Stimulated activated effector memory CD8-positive, alpha-beta T cell treated with anti-CD3 and anti-CD28 coated beads, Interleukin-12 subunit alpha, Interleukin-12 subunit beta, amount 100 ng/mL, for 72 hours (primary cell): Measurements from ENCODE around the gene KHSRP.
A peak's percentile ranks its signal among the peaks of the same experiment; 100 is the strongest.
"Not testable (repeated sequence)": the region's sequence is repeated elsewhere in the genome, so short reads cannot be mapped to it uniquely, and the experiment has no call there.

Experiments used
- ATAC-seq: fragments of 150-1000 bp; cut with Tn5 transposase; 2 replicates; pipeline ENCODE4 v1.10.0; 2021
- DNase-seq, 2 donors: peaks; one replicate each; pipeline ENCODE4 v3.0.0; 2021 to 2022; ENCODE audit warnings: low spot score in 2 of 2
- H3K27ac Mint-ChIP-seq: one replicate; pipeline ENCODE4 v1.8.0; 2022; ENCODE audit warnings: mild to moderate bottlenecking, mixed read lengths
- H3K36me3 Mint-ChIP-seq: one replicate; pipeline ENCODE4 v1.8.0; 2022; ENCODE audit warnings: mild to moderate bottlenecking, mixed read lengths
- H3K4me1 Mint-ChIP-seq: one replicate; pipeline ENCODE4 v1.8.0; 2022; ENCODE audit warnings: mixed read lengths
- H3K4me3 Mint-ChIP-seq: one replicate; pipeline ENCODE4 v1.8.0; 2022; ENCODE audit warnings: mild to moderate bottlenecking, mixed read lengths
- H3K9me3 Mint-ChIP-seq: one replicate; pipeline ENCODE4 v1.8.0; 2022; ENCODE audit warnings: mixed read lengths

Gene KHSRP

DNA sequence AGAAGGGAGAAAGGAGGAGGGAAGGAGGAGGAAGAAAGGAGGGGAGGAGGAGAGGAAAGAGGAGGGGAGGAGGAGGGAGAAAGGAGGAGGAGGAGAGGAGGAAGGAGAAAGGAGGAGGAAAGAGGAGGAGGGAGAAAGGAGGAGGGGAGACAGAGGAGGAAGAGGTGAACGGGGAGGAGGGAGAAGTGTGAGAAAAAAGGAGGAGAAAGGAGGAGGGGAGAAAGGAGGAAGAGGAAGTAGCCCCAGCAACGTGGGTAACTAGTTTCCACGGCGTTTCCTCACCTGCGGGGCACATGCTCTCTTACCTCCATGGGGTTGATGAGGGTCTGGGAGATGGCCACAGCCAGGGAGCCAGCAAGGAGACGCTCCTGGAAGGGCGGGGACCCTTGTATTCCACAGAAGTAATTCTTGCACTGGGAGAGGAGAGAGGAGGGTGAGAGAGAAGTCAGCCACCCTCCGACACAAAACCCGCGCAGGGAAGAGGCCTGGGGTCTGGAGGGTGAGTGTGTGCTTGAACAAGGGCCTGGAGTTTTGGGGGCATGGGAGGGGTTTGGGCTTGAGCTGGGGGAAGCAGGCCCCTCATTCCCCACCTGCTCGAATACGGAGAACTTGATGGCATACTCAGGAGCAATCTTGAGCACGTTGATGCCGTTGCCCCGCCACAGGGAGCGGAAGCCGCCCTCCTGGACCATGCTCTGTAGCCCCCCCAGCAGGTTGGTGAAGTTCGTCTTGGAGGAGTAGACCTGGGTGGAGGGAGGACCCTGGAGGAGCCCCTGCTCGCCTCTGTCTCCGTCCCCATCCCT lies 5.0 kb upstream of the KHSRP start:
- peaks cover 21% of the 10 kb centered on the region for H3K4me1 Mint-ChIP-seq
- no peaks in the 10 kb centered on the region for H3K9me3 Mint-ChIP-seq
- DNase-seq (no peak), ATAC-seq (no peak)
- H3K27ac Mint-ChIP-seq, result no peak overlapping the region
- peaks cover 14% of the 10 kb centered on the region for H3K36me3 Mint-ChIP-seq
- peak overlapping the region; percentile 18 for H3K4me3 Mint-ChIP-seq

GRCh38 chr19:6428692-6429418 lies 4.2 kb upstream of the KHSRP start:
- H3K4me1 Mint-ChIP-seq, result peaks cover 21% of the 10 kb centered on the region
- H3K27ac Mint-ChIP-seq, ATAC-seq, DNase-seq, H3K9me3 Mint-ChIP-seq, H3K4me3 Mint-ChIP-seq: not testable (repeated sequence)
- peaks cover 16% of the 10 kb centered on the region for H3K36me3 Mint-ChIP-seq

- H3K9me3 Mint-ChIP-seq, result no peaks in the 10 kb centered on the region
- no peak overlapping the region for H3K27ac Mint-ChIP-seq
- peaks cover 38% of the 10 kb centered on the region for H3K4me1 Mint-ChIP-seq
- no peak for ATAC-seq
- no peak for DNase-seq
- no peak overlapping the region for H3K4me3 Mint-ChIP-seq
- peaks cover 33% of the 10 kb centered on the region for H3K36me3 Mint-ChIP-seq
Measured at GRCh38 chr19:6427131-6427530, 2.5 kb upstream of the KHSRP start.

DNA sequence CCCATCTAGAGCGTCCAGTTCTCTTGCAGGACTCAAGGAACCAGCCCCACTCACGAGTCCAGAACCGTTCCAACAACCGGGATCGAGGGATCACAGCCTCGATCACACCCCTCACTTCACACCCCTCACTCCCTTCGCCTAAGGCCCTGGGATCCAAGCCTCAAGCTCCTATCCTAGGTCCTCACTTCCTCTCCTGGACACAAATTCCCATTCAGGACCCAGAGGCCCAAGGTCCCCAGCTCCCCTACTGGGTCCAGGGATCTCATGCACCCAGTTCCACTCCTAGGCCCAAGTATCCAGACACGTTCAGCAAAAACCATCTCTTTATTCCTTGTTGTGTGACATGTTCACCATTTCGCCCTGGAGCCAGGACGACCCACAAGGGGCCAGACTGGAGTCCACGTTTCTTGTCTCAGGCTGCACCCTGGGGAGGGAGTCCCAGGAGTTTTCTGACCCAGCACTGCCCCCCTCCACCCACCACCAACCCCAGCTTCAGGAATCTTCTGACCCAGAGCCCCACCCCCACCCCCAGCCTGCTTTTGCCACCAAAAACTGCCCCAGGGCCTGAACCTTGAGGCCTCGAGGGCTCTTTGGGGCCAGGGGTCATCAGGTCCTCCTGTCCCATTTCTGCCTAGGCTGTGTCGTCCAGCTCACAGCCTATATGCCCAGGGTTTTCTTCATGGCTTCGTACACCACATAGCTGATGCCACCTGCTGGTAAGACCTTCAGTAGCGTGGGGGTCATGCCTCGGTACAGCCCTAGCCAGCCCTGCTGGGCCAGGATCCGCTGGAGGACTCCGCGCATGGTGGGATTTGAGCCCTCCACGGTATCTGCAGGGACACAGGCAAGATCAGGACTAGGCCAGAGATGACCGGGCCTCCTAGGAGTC lies 1.4 kb upstream of the KHSRP start:
- no peak for ATAC-seq
- Mint-ChIP-seq H3K4me1 (peaks cover 47% of the 10 kb centered on the region), H3K9me3 (no peaks in the 10 kb centered on the region), H3K27ac (peak overlapping the region; percentile 60), H3K36me3 (peaks cover 44% of the 10 kb centered on the region), H3K4me3 (peak overlapping the region; percentile 88)
- no peak for DNase-seq

- DNase-seq (peak; percentile 94 to 99), ATAC-seq (peak; percentile 93)
- H3K4me3 Mint-ChIP-seq, result peak overlapping the region; percentile 88
- peaks cover 53% of the 10 kb centered on the region for H3K36me3 Mint-ChIP-seq
- H3K4me1 Mint-ChIP-seq, result peaks cover 52% of the 10 kb centered on the region
- peak overlapping the region; percentile 60 for H3K27ac Mint-ChIP-seq
- H3K9me3 Mint-ChIP-seq, result no peaks in the 10 kb centered on the region
Measured at GRCh38 chr19:6424939-6425731, 524 bp upstream of the KHSRP start.

GRCh38 chr19:6423499-6424194 lies 964 bp downstream of the KHSRP start:
- no peaks in the 10 kb centered on the region for H3K9me3 Mint-ChIP-seq
- DNase-seq (peak; percentile 17 to 72), ATAC-seq (no peak)
- H3K4me3 Mint-ChIP-seq, result peak overlapping the region; percentile 88
- H3K4me1 Mint-ChIP-seq, result peaks cover 45% of the 10 kb centered on the region
- H3K27ac Mint-ChIP-seq, result peak overlapping the region; percentile 86
- H3K36me3 Mint-ChIP-seq, result peaks cover 68% of the 10 kb centered on the region

DNA sequence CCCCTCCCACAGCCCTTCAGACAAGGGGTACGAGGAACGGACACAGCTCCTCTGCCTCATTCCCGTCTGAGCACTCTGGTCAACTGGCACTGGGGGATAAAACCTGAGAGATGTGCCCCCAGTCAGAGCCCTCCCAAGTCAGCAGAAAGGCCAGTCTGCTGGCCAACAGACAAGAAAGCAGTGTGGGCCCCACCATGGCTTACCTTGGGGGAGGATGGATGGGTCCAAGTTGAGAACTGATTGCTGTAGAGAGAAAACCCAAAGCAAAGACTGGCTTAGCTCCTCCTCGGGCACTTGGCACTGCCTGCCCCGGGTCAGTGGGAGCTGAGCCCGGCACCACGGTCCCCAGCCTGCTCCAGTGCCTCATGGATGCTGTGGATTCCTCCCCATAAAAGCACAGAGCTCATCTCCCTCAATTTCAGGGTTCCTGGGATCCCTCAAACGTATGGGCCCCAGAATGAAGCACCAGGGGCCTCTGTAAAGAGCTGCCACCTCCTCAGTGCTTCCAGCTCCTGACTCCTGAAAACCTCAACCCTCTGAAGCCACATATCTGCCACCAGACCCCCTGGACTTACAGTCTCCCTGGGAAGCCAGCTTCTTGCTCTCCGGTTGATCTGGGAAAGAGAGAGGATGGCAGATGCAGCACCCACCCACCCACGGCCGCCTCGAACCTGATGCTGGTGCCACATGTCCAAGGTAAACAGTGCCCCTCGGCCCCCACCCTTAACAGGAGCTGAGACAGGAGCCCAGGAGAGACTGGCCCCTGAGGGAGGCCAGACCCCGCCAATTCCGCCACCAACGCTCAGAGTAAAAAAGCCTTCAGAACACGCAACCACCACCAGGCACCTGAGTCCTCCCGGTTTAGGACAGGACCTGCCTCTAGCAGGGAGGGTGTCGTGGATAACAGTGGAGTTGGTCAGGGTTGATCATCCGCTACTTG lies 3.3 kb downstream of the KHSRP start:
- no peak for DNase-seq
- Mint-ChIP-seq H3K4me3 (no peak overlapping the region), H3K9me3 (no peaks in the 10 kb centered on the region), H3K27ac (peak overlapping the region; percentile 75), H3K4me1 (peaks cover 45% of the 10 kb centered on the region), H3K36me3 (peaks cover 91% of the 10 kb centered on the region)
- no peak for ATAC-seq

DNA sequence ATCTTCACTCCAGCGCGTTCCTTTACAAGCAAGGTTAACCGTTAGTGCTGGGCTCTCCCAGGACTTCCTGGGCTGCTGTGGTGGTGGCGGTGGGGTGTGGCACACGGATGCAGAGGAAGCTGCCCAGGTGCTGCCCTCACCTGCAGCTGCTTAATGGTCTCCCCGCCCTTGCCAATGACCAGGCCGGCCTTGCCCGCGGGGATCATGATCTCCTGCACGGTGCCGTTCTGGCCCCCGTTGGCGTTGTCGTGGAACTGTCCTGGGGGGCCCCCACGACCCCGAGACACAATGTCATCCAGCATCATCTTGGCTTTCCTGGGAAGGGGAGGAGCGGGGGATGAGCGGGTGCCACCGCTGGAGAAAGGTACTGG lies 6.1 kb downstream of the KHSRP start:
- DNase-seq (no peak), ATAC-seq (no peak)
- Mint-ChIP-seq H3K4me1 (peaks cover 28% of the 10 kb centered on the region), H3K9me3 (no peaks in the 10 kb centered on the region), H3K27ac (peak overlapping the region; percentile 56), H3K4me3 (no peak overlapping the region), H3K36me3 (peaks cover 100% of the 10 kb centered on the region)

GRCh38 chr19:6417713-6418561 lies 6.7 kb downstream of the KHSRP start:
- no peak for DNase-seq
- Mint-ChIP-seq H3K9me3 (no peaks in the 10 kb centered on the region), H3K4me1 (peaks cover 22% of the 10 kb centered on the region)

GRCh38 chr19:6416658-6417405 lies 7.8 kb downstream of the KHSRP start:
- Mint-ChIP-seq H3K27ac (peak overlapping the region; percentile 40), H3K4me3 (no peak overlapping the region), H3K36me3 (peaks cover 99% of the 10 kb centered on the region), H3K4me1 (peaks cover 11% of the 10 kb centered on the region), H3K9me3 (no peaks in the 10 kb centered on the region)
- DNase-seq (no peak), ATAC-seq (no peak)

More at GRCh38 chr19:6417713-6418561, 6.7 kb downstream of the KHSRP start:
- no peak overlapping the region for H3K4me3 Mint-ChIP-seq
- H3K36me3 Mint-ChIP-seq, result peaks cover 100% of the 10 kb centered on the region
- ATAC-seq, result no peak
- no peak overlapping the region for H3K27ac Mint-ChIP-seq

DNA sequence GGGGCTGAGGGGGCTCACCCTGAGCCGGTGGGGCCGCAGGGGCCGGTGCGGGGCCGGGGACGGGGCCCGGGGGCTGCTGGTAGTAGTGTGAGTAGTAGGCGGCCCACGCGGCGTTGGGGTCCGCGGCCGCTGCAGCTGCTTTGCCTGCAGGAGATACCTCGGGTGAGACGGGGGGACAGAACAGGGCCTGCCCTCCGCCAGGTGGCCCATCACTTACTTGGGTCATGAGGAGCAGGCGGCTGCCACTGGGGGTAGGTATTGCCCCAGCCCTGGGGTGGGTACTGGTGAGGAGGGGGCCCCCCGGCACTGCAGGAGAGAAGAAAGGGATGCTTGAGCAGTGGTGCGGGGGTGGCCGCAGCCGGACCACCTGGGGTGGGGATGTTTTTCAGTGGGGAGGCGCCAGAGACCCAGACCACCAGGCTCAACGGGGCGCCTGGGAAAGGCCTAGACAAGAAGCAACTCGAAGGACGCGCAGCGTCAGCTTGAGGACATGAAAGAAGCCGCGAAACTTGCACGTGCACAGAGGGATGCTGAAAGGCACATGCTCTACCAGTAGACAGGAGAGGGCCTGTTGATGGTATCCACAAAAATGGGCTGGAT lies 8.9 kb downstream of the KHSRP start:
- DNase-seq (no peak), ATAC-seq (no peak)
- H3K27ac Mint-ChIP-seq, result no peak overlapping the region
- H3K9me3 Mint-ChIP-seq, result no peaks in the 10 kb centered on the region
- peaks cover 2% of the 10 kb centered on the region for H3K4me1 Mint-ChIP-seq
- H3K4me3 Mint-ChIP-seq, result no peak overlapping the region
- H3K36me3 Mint-ChIP-seq, result peaks cover 87% of the 10 kb centered on the region
